Stimulated activated naive CD4-positive, alpha-beta T cell treated with Interleukin-2 at 50 U/mL for 16 hours (primary cell): ENCODE measurements around the gene MAFG.
"Not testable (repeated sequence)": the region's sequence is repeated elsewhere in the genome, so short reads cannot be mapped to it uniquely, and the experiment has no call there.

Experiments used
- DNase-seq: peaks from one replicate; lab custom pipeline; 2025; lab: John Stamatoyannopoulos, UW

MAFG gene

GRCh38 chr17:81958633-81959342, 31.3 kb upstream of the MAFG start:
- DNase-seq = no peak

DNA sequence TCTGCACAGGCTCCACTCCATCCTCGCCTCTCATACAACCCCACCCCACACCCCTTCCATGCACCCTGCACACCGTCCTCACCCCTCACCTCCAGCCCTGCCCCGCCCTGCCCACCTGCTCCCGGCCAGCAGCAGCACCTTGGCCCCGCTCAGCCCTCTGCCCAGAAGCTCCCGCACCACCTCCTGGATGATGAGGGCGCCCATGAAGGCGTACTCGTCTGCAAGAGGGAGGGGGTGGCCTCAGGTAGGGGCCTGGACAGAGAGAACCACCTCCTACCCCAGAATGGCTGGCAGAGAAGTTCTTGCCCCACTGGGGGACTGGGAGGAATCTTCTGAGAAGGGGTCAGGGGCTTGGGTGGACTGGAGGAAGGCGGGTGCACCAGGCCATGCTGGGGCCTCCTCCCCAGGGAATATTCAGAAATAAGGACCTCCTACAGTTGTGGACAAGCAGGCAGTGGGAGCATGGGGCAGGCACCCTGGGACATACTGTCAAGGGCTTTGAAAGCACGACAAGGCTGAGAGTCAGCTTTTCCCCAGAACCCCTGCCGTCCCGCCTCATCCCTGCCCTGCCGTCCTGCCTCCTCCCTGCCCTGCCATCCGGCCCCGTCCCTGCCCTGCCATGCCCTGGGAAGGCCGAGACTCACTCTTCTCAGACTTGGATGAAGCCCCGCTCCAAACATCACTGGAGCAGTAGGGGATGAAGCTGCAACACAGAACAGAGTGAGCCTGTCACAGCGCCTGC, 30.3 kb upstream of the MAFG start:
- no peak for DNase-seq

- no peak for DNase-seq
Measured at GRCh38 chr17:81956607-81957589, 29.4 kb upstream of the MAFG start.

GRCh38 chr17:81955756-81956544, 28.4 kb upstream of the MAFG start:
- DNase-seq = no peak

DNA sequence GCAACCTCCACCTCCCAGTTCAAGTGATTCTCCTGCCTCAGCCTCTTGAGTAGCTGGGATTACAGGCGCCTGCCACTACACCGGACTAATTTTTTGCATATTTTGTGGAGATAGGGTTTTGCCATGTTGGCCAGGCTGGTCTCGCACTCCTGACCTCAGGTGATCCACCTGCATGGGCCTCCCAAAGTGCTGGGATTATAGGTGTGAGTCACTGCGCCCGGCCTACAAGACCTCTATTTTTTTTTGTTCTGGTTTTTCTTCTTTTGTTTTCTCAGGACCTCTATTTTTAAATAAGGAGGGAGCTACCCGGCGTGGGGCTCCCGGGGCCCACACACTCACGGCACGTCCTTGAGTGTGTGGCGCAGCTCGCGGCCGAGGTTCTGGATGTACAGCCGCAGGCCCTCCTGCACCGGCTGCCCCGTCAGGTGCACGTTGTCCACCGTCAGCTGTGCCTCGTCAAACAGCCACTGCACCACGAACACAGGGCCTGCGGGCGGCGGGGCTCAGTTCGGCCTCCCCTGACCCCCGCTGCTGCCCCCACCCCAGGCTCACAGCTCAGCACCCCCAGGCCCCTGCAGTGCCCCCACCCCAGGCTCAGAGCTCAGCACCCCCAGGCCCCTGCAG, 27.6 kb upstream of the MAFG start:
- no peak for DNase-seq

DNA sequence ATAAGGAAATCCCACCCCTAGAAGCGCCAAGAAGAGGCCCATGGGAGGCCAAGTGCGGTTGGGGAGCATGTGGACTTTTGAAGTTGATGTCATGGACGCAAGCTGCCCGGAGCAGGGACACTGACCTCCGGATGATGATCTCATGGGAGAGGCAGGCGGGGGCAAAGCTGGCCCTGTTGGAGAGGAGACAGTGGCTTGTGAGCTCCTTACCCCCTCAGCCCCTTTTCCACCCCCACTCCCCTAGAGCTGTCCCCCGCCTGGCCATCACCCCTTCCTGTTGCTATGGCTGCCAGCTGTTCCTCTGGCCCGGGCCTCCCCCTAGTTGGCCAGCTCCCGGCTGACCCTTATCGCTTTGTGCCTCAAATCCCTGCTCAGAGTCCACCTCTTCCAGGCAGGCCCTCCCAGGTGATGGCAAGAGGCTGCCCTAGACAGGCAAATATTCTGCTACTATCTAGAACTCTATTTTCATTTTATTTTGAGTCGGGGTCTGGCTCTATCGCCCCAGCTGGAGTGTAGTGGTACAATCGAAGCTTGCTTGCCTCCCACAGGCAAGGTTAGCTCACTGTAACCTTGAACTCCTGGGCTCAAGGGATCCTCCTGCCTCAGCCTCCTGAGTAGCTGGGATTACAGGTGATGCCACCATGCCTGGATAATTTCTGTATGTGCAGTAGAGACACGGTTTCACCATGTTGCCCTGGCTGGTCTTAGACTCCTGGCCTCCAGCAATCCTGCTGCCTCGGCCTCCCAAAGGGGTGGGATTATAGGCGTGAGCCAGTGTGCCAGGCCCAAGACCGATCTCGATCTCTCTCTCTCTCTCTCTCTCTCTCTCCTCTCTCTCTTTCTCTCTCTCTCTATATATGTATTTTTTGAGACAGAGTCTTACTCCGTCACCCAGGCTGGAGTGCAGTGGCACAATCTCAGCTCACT, 26.9 kb upstream of the MAFG start:
- DNase-seq = no peak

GRCh38 chr17:81953443-81953842, 25.9 kb upstream of the MAFG start:
- not testable (repeated sequence) for DNase-seq

DNA sequence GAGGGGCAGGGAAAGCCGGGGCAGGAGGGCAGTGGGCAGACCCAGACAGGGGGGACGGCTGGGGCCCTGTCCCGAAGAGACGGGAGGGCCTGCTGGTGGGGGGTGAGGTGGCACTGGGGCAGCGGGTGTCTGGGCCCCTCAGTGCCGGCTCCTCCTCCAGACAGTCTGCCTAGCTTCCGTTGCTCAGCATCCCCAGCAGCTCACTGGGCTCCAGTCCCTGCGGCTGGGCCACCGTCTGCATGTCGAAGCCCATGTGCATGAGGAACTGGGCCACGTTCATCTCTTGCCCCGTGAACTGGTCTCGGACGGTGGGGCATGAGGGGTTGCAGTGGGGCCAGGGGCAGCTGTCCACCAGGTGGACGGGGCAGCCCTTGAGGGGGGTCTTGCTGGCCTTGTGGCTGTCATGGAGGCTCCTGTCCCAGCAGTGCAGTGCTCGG, 25.3 kb upstream of the MAFG start:
- no peak for DNase-seq

- no peak for DNase-seq
Measured at GRCh38 chr17:81951785-81952684, 24.5 kb upstream of the MAFG start.

GRCh38 chr17:81950501-81950900, 23.0 kb upstream of the MAFG start:
- no peak for DNase-seq

DNA sequence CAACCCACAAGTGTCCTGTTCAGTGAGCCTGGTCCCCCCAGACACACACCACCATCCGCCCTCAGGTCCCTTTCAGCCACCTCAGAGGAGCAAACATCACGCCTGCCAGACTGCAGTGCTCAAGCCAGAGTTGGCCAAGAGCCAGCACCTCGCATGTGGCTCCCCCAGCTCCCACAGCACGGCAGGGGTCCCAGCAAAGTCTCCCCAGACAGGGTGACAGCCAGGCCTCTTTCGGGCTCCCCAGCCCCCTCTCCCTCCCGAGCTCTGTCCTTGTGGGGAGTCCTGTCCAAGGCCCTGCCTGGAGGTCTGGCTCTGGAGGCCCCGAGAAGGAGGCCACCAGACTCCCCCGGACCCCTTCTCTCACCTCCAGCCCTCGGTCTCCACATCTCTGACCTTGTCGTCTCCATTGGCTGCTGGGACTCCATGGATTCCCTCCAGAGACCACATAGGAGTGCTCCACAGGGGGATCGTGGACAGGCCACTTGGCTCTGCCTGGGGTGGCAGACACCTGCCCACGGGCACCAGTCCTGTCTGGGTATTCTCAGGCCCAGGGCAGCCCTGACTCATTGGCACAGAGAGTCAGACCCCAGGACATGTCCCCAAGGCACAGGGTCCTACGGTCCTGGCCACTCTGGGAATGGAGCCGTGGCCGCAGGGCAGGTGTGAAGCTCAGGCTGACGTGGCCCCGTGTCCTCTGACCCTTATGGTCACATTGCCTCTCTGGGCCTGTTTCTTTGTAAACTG, 21.3 kb upstream of the MAFG start:
- DNase-seq = no peak

DNA sequence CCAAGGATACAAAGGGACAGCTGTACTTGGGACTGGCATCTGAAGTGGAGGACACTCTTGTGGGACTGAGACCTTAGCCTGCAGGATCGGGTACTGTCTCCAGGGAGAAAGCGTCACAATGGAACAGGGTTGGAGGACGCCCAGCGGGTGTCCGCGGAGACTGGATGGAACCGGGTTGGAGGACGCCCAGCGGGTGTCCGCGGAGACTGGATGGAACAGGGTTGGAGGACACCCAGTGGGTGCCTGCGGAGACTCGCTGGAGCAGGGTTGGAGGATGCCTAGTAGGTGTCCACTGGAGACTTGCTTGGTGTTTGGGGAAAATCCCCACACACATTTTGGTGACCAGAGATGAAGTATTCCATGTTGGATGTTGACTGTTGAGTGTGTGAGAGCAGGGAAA, 19.7 kb upstream of the MAFG start, which contains the start of gene MYADML2:
Gene MYADML2, minus strand, starts transcription at position 45 of the 400 bp plus-strand sequence. CDS start 5,492 bp downstream, outside the sequence.
- no peak for DNase-seq

DNA sequence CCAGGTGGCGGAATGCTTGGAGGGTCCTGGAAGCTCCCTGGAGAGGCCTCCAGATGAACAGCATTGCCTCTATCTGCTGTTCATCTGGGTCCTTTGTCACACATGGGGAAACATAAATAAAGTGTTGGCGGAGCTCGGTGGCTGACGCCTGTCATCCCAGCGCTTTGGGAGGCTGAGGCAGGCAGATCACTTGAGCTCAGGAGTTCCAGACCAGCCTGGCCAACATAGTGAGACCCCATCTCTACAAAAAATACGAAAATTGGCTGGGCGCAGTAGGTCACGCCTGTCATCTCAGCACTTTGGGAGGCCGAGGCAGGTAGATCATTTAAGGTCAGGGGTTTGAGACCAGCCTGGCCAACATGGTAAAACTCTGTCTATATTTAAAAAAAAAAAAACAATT, 17.3 kb upstream of the MAFG start:
- no peak for DNase-seq

DNA sequence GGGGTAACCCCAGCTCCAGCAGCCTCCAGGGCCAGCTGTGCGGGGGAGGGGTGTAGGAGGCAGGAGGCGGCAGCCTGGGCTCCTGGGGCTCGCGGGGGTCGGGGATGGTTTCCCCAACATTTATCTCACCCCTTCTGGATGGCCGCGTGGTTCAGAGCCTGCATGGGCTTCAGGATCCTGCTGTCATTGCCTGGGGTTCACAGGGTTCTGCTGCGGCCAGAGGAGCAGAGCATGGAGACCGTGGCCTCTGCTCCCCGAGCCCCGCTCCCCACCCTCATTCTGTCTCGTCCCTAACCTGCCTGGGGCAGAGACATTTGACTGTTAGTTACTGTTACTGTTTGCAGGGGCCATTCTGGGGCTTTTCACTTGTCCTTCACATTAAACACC, 14.6 kb upstream of the MAFG start:
- no peak for DNase-seq

DNA sequence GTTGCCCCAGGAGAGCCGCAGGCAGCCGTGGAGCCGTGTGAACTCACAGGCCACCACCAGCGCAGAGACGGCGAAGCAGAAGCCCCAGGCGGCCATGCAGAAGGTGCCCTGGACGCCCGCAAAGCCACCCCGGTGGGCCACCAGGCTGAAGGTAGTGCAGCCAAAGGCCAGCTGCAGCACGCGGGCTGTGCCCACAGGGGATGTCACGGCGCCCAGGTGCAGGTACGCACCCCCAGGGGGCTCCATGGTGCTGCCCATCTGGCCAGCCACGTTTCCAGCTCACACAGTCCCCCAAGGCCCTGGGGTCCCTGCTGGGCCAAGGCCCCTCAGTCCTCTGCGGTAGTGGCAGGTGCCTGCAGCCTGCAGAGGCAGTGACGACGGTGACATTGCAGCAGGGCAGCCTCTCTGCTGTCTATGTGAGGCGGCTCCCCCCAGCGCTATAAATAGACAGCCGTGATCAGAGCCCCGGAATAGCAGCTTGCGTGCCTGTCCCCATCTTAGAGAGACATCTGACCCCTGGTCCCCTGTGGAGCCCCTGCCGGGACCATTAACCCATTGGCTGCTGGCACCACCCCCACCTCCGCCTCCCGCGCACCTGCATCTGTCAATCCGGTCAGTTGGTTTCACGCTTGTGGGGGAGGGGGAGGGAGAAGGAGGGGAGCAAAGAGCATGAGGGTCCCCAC, 14.1 kb upstream of the MAFG start:
- no peak for DNase-seq

DNA sequence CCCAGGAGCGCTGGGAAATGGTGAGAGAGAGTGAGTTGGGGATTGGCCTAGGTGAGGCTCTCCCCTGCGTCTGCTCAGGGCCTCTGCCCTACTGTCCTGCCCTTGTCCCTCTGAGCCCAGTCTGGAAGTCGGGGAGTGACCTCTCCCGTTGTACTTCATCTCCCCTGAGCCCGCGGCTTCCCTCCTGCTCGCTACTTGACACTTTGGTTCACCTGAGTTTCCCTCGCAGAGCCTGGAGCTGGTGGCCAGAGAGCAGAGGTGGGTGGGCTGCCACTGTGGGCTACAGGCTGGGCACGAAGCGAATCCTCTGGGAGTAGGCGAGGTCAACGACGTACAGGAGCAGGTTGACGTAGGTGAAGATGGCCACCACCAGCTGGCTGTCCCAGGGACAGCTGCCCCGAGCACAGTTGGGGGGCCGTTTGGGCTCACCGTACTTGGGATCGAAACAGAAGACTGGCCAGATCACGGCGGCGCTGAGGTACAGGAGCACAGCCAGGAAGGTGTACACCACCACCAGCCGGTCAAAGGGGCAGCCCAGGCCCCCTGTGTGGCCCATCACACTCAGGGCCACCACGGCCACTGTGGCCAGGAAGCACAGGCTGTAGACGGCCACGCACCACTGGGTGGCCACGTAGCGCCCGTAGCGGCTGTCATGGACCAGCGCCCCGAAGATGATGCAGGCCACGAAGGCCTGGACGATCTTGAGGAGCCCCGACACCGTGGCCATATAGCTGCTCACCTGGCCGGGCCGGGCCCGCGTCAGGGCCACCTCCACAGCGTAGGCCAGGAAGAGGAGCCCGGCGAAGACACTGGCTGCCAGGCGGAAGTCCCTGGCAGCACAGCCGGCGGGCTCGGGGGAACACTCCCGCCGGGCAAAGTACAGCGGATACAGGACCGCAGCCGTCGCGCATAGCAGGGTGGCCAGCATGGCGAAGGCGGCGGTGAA, 13.3 kb upstream of the MAFG start:
- no peak for DNase-seq
